Stimulated activated naive CD8-positive, alpha-beta T cell treated with anti-CD3 and anti-CD28 coated beads, Interleukin-15, Interleukin-2, amounts not matched to agents 100 ng/mL and 50 ng/mL, for 24 hours (primary cell): ENCODE results near the gene C1orf210.

Source experiments
- H3K27ac Mint-ChIP-seq: one replicate; pipeline ENCODE4 v1.8.0; 2021; ENCODE audit warnings: mild to moderate bottlenecking, mixed read lengths
- H3K27me3 Mint-ChIP-seq: one replicate; pipeline ENCODE4 v1.8.0; 2021; ENCODE audit warnings: mixed read lengths
- H3K36me3 Mint-ChIP-seq: one replicate; pipeline ENCODE4 v1.8.0; 2021; ENCODE audit warnings: low read depth, mixed read lengths
- H3K4me1 Mint-ChIP-seq: one replicate; pipeline ENCODE4 v1.8.0; 2021; ENCODE audit warnings: low read depth, mixed read lengths
- H3K4me3 Mint-ChIP-seq: one replicate; pipeline ENCODE4 v1.8.0; 2021; ENCODE audit warnings: mild to moderate bottlenecking, mixed read lengths
- H3K9me3 Mint-ChIP-seq: one replicate; pipeline ENCODE4 v1.8.0; 2021; ENCODE audit warnings: mixed read lengths

Gene C1orf210

DNA sequence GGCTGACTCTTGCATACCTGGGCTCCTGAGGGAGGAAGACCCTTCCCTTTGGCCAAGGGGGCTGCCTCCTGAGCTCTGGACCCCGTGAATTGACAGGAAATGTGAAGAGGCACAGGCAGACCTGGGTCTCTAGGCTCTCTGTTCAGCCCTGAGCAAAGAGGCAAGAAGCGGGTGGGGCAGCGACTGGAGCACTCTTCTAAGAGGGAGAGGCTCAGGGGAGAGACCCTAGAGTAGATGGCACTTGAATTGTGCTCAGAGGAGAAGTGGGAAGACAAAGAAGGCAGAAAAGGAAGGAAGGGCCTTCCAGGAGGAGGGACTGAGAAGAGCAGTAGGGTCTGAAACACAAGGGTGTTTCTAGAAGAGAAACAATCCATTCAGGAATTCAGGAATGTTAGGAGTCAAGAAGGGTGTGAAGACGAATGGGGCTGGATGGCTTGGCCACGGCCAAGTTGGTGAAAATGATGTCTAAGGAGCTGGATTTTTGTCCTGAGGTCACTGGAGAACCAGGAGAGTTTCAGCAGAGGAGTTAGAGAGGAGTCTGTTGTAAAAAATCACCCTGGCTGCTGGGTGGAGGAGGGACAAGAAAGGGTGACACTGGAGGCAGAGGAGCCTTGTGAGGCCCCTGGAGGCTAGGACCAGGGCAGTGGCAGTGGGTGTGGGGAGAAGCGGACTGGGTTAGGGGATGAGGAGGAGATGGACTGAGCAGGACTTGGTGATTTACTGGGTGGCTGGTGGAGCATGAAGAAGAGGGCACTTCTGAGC is 20.7 kb upstream of the C1orf210 start:
- H3K9me3 Mint-ChIP-seq, result no peaks in the 10 kb centered on the region
- no peak overlapping the region for H3K4me3 Mint-ChIP-seq
- H3K4me1 Mint-ChIP-seq, result no peaks in the 10 kb centered on the region
- H3K27ac Mint-ChIP-seq, result no peak overlapping the region
- no peaks in the 10 kb centered on the region for H3K27me3 Mint-ChIP-seq
- H3K36me3 Mint-ChIP-seq, result no peaks in the 10 kb centered on the region

GRCh38 chr1:43305461-43305860 is 20.1 kb upstream of the C1orf210 start:
- Mint-ChIP-seq H3K9me3 (no peaks in the 10 kb centered on the region), H3K27ac (no peak overlapping the region), H3K36me3 (no peaks in the 10 kb centered on the region), H3K4me1 (no peaks in the 10 kb centered on the region), H3K4me3 (no peak overlapping the region), H3K27me3 (no peaks in the 10 kb centered on the region)

DNA sequence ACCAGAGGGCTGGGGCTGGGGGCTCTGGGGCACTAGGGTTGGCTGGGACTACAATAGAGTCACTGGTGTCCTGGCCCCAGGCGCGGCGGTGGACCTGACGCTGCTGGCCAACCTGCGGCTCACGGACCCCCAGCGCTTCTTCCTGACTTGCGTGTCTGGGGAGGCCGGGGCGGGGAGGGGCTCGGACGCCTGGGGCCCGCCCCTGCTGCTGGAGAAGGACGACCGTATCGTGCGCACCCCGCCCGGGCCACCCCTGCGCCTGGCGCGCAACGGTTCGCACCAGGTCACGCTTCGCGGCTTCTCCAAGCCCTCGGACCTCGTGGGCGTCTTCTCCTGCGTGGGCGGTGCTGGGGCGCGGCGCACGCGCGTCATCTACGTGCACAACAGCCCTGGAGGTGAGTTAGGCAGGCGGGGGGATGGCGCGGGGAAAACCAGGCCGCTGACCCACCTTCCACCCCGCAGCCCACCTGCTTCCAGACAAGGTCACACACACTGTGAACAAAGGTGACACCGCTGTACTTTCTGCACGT is 19.5 kb upstream of the C1orf210 start:
- no peaks in the 10 kb centered on the region for H3K9me3 Mint-ChIP-seq
- no peak overlapping the region for H3K4me3 Mint-ChIP-seq
- H3K4me1 Mint-ChIP-seq, result no peaks in the 10 kb centered on the region
- no peaks in the 10 kb centered on the region for H3K36me3 Mint-ChIP-seq
- H3K27ac Mint-ChIP-seq, result no peak overlapping the region
- no peaks in the 10 kb centered on the region for H3K27me3 Mint-ChIP-seq

DNA sequence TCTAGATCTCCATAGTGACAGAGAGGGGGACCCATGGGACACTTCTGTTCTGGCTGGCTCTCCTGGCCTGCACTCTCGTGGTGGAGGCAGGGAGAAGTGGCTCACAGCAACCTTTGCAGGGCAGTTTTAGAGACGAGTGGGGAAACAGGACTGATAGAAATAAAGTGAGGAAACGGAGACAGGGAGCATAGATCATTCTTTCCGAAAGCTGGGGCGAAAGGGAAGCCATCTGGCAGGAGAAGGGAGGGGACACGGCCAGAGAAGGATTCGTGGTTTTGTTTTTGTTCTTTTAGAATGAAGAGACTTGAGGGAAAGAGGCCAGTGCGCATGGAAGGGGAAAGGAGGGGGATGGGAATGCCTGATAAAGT is 18.9 kb upstream of the C1orf210 start:
- Mint-ChIP-seq H3K36me3 (no peaks in the 10 kb centered on the region), H3K27ac (no peak overlapping the region), H3K4me3 (no peak overlapping the region)

GRCh38 chr1:43303471-43304313 is 18.3 kb upstream of the C1orf210 start:
- Mint-ChIP-seq H3K4me3 (no peak overlapping the region), H3K9me3 (no peaks in the 10 kb centered on the region), H3K27me3 (no peaks in the 10 kb centered on the region), H3K27ac (no peak overlapping the region), H3K4me1 (no peaks in the 10 kb centered on the region), H3K36me3 (no peaks in the 10 kb centered on the region)

More for the DNA sequence above, 18.9 kb upstream of the C1orf210 start:
- no peaks in the 10 kb centered on the region for H3K27me3 Mint-ChIP-seq
- H3K9me3 Mint-ChIP-seq, result no peaks in the 10 kb centered on the region
- no peaks in the 10 kb centered on the region for H3K4me1 Mint-ChIP-seq

DNA sequence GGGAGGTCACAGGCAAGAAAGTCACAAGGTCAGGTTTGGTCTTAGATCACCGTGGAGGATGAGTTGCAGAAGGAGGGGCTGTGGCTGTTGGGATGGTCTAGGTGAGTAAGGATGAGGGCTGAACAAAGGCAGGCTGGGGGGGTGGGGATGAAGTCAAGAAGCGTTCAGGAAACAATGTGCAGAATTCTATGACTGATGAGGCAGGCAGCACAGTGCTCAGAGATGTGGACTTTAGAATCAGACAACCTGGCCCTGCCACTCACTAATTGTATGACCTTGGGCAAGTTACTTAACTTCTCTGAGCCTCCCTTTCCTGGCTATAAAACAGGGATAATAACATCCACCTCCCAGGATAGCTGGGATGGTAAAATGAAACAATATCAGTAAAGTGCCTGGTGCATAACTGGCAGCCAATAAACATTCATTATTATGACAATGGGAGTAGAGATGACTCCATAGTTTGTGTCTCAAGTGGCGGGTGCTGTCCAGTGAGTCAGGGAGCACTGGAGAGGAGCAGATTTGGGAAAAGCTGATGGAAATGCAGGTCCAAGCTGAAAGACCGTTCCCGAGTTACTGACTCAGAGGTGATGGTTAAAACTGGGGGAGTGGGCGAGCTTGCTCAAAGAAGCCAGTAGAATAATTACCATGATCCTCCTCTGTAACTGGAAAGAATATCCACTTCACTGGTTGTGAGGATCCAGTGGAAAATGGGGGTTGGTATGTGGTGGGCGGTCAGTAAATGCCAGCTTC is 17.5 kb upstream of the C1orf210 start:
- Mint-ChIP-seq H3K4me1 (no peaks in the 10 kb centered on the region), H3K27me3 (no peaks in the 10 kb centered on the region), H3K9me3 (no peaks in the 10 kb centered on the region), H3K36me3 (no peaks in the 10 kb centered on the region), H3K4me3 (no peak overlapping the region), H3K27ac (no peak overlapping the region)

GRCh38 chr1:43302201-43302600 is 16.8 kb upstream of the C1orf210 start:
- H3K4me3 Mint-ChIP-seq, result no peak overlapping the region
- no peak overlapping the region for H3K27ac Mint-ChIP-seq
- no peaks in the 10 kb centered on the region for H3K36me3 Mint-ChIP-seq
- no peaks in the 10 kb centered on the region for H3K9me3 Mint-ChIP-seq
- no peaks in the 10 kb centered on the region for H3K27me3 Mint-ChIP-seq
- H3K4me1 Mint-ChIP-seq, result no peaks in the 10 kb centered on the region

- Mint-ChIP-seq H3K27me3 (no peaks in the 10 kb centered on the region), H3K4me3 (no peak within 1 kb of the TSS), H3K9me3 (no peaks in the 10 kb centered on the region), H3K36me3 (no peaks in the 10 kb centered on the region), H3K4me1 (peaks cover 6% of the 10 kb centered on the region), H3K27ac (no peak within 1 kb of the TSS)
Measured at GRCh38 chr1:43300378-43301094, 15.2 kb upstream of the C1orf210 start, which contains the start of gene TIE1. Gene TIE1, plus strand, starts transcription at chr1:43300982. Its CDS starts 90 bp downstream, at chr1:43301072.

DNA sequence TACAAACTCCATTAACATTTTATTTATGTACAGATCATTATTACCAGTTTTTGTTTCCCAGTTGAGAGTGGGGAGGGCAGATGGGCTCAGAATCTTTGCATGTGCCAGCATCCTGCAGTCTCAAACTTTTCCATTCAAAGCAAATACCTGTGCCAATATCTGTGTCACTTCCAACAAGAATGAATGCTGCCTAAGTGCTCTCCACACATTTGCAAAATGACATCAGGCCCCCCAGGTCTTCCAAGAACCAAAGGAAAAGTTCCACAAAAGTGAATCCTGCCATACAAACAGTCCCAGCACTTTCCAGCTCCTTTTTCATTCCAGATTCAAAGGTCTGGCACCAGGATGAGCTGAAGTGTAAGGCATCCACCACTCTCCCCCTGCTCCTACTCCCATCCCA is 13.7 kb upstream of the C1orf210 start:
- Mint-ChIP-seq H3K4me3 (no peak overlapping the region), H3K9me3 (no peaks in the 10 kb centered on the region), H3K36me3 (no peaks in the 10 kb centered on the region), H3K27ac (no peak overlapping the region), H3K4me1 (peaks cover 14% of the 10 kb centered on the region), H3K27me3 (no peaks in the 10 kb centered on the region)

DNA sequence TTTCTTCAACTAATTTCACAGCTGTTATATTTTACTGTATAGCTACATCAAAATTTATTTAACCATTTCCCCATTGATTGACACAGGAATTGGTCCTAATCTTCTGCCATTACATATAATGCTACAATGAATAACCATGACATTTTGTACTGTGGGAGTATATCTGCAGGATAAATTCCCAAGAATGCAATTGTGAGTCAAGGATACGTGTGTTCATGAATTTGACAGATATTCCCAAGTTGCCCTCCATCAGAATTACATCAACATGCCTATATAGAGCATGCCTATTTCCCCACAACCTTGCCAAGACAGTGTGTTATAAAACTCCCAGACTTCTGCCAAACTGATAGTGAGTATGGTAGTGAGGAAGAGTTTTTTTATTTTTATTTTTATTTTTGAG is 12.7 kb upstream of the C1orf210 start:
- H3K9me3 Mint-ChIP-seq, result no peaks in the 10 kb centered on the region
- H3K4me1 Mint-ChIP-seq, result peaks cover 14% of the 10 kb centered on the region
- no peak overlapping the region for H3K4me3 Mint-ChIP-seq
- no peaks in the 10 kb centered on the region for H3K36me3 Mint-ChIP-seq
- no peaks in the 10 kb centered on the region for H3K27me3 Mint-ChIP-seq
- no peak overlapping the region for H3K27ac Mint-ChIP-seq

DNA sequence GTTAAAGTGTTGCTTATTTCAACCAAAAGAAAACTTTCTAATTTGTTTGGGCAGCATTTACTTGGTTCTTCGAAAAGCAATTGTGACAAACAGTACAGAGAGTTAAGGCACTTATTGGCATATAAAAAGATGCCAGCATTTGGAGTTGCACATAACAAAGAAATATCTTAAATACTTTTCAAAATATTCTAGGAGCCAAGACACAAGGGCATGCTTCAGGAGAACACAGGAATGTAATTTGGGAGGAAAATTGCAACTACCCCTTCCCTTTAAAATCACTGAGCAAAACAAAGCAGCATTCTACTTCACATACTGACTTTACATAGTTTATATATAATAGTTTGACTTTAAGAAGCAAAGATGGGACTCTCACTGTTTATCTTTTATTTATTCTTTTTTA is 10.8 kb upstream of the C1orf210 start:
- Mint-ChIP-seq H3K27me3 (no peaks in the 10 kb centered on the region), H3K9me3 (no peaks in the 10 kb centered on the region), H3K36me3 (no peaks in the 10 kb centered on the region), H3K27ac (no peak overlapping the region), H3K4me3 (no peak overlapping the region), H3K4me1 (peaks cover 14% of the 10 kb centered on the region)

GRCh38 chr1:43294761-43295160 is 9.4 kb upstream of the C1orf210 start:
- Mint-ChIP-seq H3K36me3 (no peaks in the 10 kb centered on the region), H3K4me1 (peaks cover 14% of the 10 kb centered on the region), H3K27ac (no peak overlapping the region), H3K27me3 (no peaks in the 10 kb centered on the region), H3K4me3 (no peak overlapping the region), H3K9me3 (no peaks in the 10 kb centered on the region)

GRCh38 chr1:43293896-43294760 is 8.7 kb upstream of the C1orf210 start:
- Mint-ChIP-seq H3K4me3 (no peak overlapping the region), H3K9me3 (no peaks in the 10 kb centered on the region), H3K36me3 (no peaks in the 10 kb centered on the region), H3K27ac (no peak overlapping the region), H3K27me3 (no peaks in the 10 kb centered on the region), H3K4me1 (peaks cover 14% of the 10 kb centered on the region)

- no peaks in the 10 kb centered on the region for H3K9me3 Mint-ChIP-seq
- no peaks in the 10 kb centered on the region for H3K36me3 Mint-ChIP-seq
- H3K27me3 Mint-ChIP-seq, result no peaks in the 10 kb centered on the region
- no peak overlapping the region for H3K27ac Mint-ChIP-seq
- H3K4me1 Mint-ChIP-seq, result peaks cover 14% of the 10 kb centered on the region
- no peak overlapping the region for H3K4me3 Mint-ChIP-seq
Measured at GRCh38 chr1:43293176-43293575, 7.8 kb upstream of the C1orf210 start.
